GM23248 (cell line): ENCODE measurements around the gene TRPM3.

Experiments used
- EZH2 ChIP-seq: fragments of 200-600 bp; sonication (generic); IDR thresholded peaks from 2 replicates; pipeline ENCODE4 v1.6.1; 2018; ENCODE audit warnings: antibody characterized with exemption, mild to moderate bottlenecking; ENCODE audit not compliant: insufficient read depth, poor library complexity, severe bottlenecking
- EZH2phosphoT487 ChIP-seq: fragments of 200-600 bp; sonication (generic); IDR thresholded peaks from 2 replicates; pipeline ENCODE4 v1.6.1; 2018; ENCODE audit warnings: antibody characterized with exemption, moderate library complexity, mild to moderate bottlenecking, low read depth; ENCODE audit not compliant: insufficient read depth

DNA sequence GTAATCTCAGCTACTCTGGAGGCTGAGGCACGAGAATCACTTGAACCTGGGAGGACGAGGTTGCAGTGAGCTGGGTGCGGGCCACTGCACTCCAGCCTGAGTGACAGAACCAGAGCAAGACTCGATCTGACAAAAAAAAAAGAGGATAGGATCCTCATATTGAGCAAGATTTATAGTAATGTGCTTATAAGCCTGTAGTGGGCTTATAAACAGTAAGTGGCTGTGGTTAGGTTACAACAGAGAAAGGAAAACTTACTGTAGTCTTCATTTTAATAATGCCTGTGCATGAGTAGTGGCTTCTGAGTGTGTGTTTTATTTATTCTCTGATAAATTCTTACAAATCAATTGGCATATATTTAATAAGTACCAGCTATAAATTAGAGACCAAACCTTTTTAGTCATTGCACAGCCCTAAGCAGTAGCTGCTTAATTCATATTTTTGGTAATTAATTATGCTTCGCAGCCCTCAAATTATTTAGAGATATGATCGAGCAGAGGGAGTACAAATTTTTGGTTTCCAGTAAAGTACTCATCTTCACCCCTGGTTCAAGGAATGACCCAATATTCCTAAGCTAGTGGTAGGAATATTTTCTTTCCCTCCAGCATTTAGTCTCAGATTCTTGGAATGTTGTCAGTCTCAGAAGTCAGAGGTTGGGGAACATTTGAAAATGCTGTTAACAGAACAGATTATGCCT lies 633.2 kb downstream of the TRPM3 start:
- TF ChIP-seq EZH2 = no peak
- no peak for TF ChIP-seq EZH2phosphoT487
